A673 (cell line): Measurements from ENCODE around the gene PDE10A. TPM values are rescaled to one million over a fixed set of nuclear protein-coding genes. Genes with fewer than 3 reads are reported as not detected.

Source experiments
- BruUV-seq: library from RNA; stranded (reverse); fragments of 400-500 nt; replicated peaks from 2 replicates; lab custom pipeline; 2021; lab: Mats Ljungman, UMichigan
- CTCF ChIA-PET: fragments of 300-600 bp; sonication (Branson Sonifier 250); formaldehyde crosslinking; loops from one replicate; lab custom pipeline; 2022; ENCODE audit warnings: antibody characterized with exemption; lab: Charles Lee
- POLR2A ChIA-PET: fragments of 300-600 bp; sonication (Branson Sonifier 250); formaldehyde crosslinking; loops from one replicate; lab custom pipeline; 2022; ENCODE audit warnings: antibody characterized with exemption; ENCODE audit not compliant: low non-redundant PET; lab: Charles Lee
- DNase-seq: peaks from one replicate; pipeline ENCODE4 v3.0.0-alpha.2; 2015; ENCODE audit warnings: low spot score
- H3K27ac ChIP-seq: fragments of 200-600 bp; sonication (generic); 2 replicates; pipeline ENCODE4 v1.5.1; 2016; ENCODE audit warnings: mixed run types, low read depth, mild to moderate bottlenecking, mixed read lengths, antibody characterized with exemption, low read length; ENCODE audit not compliant: poor library complexity, severe bottlenecking
- H3K27me3 ChIP-seq: fragments of 200-600 bp; sonication (generic); replicated peaks from 2 replicates; pipeline ENCODE4 v1.6.1; 2017; ENCODE audit warnings: mixed run types, low read depth, mild to moderate bottlenecking, mixed read lengths, antibody characterized with exemption, low read length; ENCODE audit not compliant: insufficient read depth, poor library complexity
- H3K36me3 ChIP-seq: fragments of 200-600 bp; sonication (generic); 2 replicates; pipeline ENCODE4 v1.6.1; 2016; ENCODE audit warnings: mixed run types, mild to moderate bottlenecking, mixed read lengths, antibody characterized with exemption, low read length; ENCODE audit not compliant: insufficient read depth, poor library complexity, severe bottlenecking
- H3K4me1 ChIP-seq: fragments of 200-600 bp; sonication (generic); 2 replicates; pipeline ENCODE4 v1.6.1; 2017; ENCODE audit warnings: mixed run types, mild to moderate bottlenecking, mixed read lengths, antibody characterized with exemption, low read length; ENCODE audit not compliant: insufficient read depth, poor library complexity, severe bottlenecking
- H3K4me3 ChIP-seq: fragments of 200-600 bp; sonication (generic); 2 replicates; pipeline ENCODE4 v1.5.1; 2016; ENCODE audit warnings: low read depth, mixed run types, mild to moderate bottlenecking, mixed read lengths, low read length; ENCODE audit not compliant: poor library complexity, severe bottlenecking
- H3K9me3 ChIP-seq: fragments of 200-600 bp; sonication (generic); 2 replicates; pipeline ENCODE4 v1.6.1; 2016; ENCODE audit warnings: mixed run types, low read depth, mild to moderate bottlenecking, mixed read lengths, antibody characterized with exemption, low read length; ENCODE audit not compliant: poor library complexity, severe bottlenecking
- CTCF ChIP-seq: fragments of 300-800, 200-600 bp; sonication (generic); conservative IDR thresholded peaks from 2 replicates; pipeline ENCODE4 v1.5.1; 2017; ENCODE audit warnings: low read depth, mild to moderate bottlenecking, antibody characterized with exemption, low read length, moderate library complexity, mixed read lengths
- EZH2 ChIP-seq: fragments of 200-600 bp; sonication (generic); IDR thresholded peaks from 2 replicates; pipeline ENCODE4 v1.6.1; 2017; ENCODE audit warnings: borderline replicate concordance, low read depth, mild to moderate bottlenecking, mixed read lengths, antibody characterized with exemption, low read length; ENCODE audit not compliant: poor library complexity, severe bottlenecking
- intact Hi-C: fragments of 100-400 bp; cut with micrococcal nuclease; formaldehyde crosslinking; loops from one replicate; pipeline ENCODE4 v1.10.0; 2022; ENCODE audit not compliant: unreplicated experiment
- total RNA-seq: library from RNA; stranded (reverse); gene quantifications from 2 replicates; pipeline ENCODE4 v1.2.3, GENCODE V29; 2021

Gene PDE10A
- total RNA-seq, 1 experiment from 2014 or later: 2.3 TPM

GRCh38 chr6:165417278-165417865, 245.7 kb downstream of the PDE10A start:
- Histone ChIP-seq H3K4me3 (no peak overlapping the region), H3K36me3 (no peaks in the 10 kb centered on the region), H3K4me1 (no peaks in the 10 kb centered on the region), H3K9me3 (no peaks in the 10 kb centered on the region), H3K27ac (no peak overlapping the region), H3K27me3 (peaks cover 13% of the 10 kb centered on the region)
- DNase-seq: no peak
- intact Hi-C loops: no loop called here
- no peak for TF ChIP-seq EZH2
- no peak for TF ChIP-seq CTCF
- CTCF ChIA-PET: no interaction called here
- POLR2A ChIA-PET: no interaction called here
- BruUV-seq: no TSS peak

GRCh38 chr6:165404697-165405096, 258.3 kb downstream of the PDE10A start:
- CTCF ChIA-PET: no interaction called here

GRCh38 chr6:165404296-165404695, 258.7 kb downstream of the PDE10A start:
- H3K27me3 ChIP-seq: no peaks in the 10 kb centered on the region
- no peak overlapping the region for H3K27ac ChIP-seq
- ChIA-PET POLR2A (no interaction called here), CTCF (no interaction called here)
- BruUV-seq: no TSS peak
- no peak overlapping the region for H3K4me3 ChIP-seq
- no peaks in the 10 kb centered on the region for H3K9me3 ChIP-seq
- DNase-seq: no peak
- intact Hi-C loops: no loop called here
- TF ChIP-seq EZH2 (no peak), CTCF (no peak)
- no peaks in the 10 kb centered on the region for H3K36me3 ChIP-seq
- H3K4me1 ChIP-seq: no peaks in the 10 kb centered on the region

More at GRCh38 chr6:165404697-165405096, 258.3 kb downstream of the PDE10A start:
- H3K36me3 ChIP-seq: no peaks in the 10 kb centered on the region
- no peaks in the 10 kb centered on the region for H3K27me3 ChIP-seq
- intact Hi-C loops: no loop called here
- H3K4me1 ChIP-seq: no peaks in the 10 kb centered on the region
- BruUV-seq: no TSS peak
- no peak for TF ChIP-seq CTCF
- TF ChIP-seq EZH2: no peak
- no peak overlapping the region for H3K4me3 ChIP-seq
- H3K27ac ChIP-seq: no peak overlapping the region
- DNase-seq: no peak
- POLR2A ChIA-PET: interaction anchor here (0.6 kb wide), 1 partner anchor 1427 kb away, joined by 4 read pairs; no protein-coding TSS in a partner anchor
- H3K9me3 ChIP-seq: no peaks in the 10 kb centered on the region
